ENCODE data around the gene OTOR. TPM values are rescaled to one million over a fixed set of nuclear protein-coding genes. Genes with fewer than 3 reads are reported as not detected.
A peak's percentile ranks its signal among the peaks of the same experiment; 100 is the strongest.

Gene OTOR
- not detected in 2 replicates for total RNA-seq
- not detected for polyA plus RNA-seq (2012)

GRCh38 chr20:16748308-16748900 is at the start of gene OTOR:
Gene OTOR, plus strand, starts transcription at chr20:16748358. Its CDS starts 44 bp downstream, at chr20:16748402.
- no peak for DNase-seq (ENCODE audit: low read depth)

- peak; percentile 36 for DNase-seq (ENCODE audit: low read depth)
These were observed 48.9 kb upstream of the OTOR start for GRCh38 chr20:16699293-16699692.

GRCh38 chr20:16701296-16701695 is 46.9 kb upstream of the OTOR start:
- peak; percentile 15 for DNase-seq (ENCODE audit: low read depth)

GRCh38 chr20:16703570-16703969 is 44.6 kb upstream of the OTOR start:
- no peak for DNase-seq (ENCODE audit: low read depth)

- DNase-seq (ENCODE audit: low read depth) = no peak
These were observed 40.5 kb upstream of the OTOR start for GRCh38 chr20:16707674-16708073.

- no peak for DNase-seq (ENCODE audit: low read depth)
These were observed 39.6 kb upstream of the OTOR start for GRCh38 chr20:16708602-16709001.

GRCh38 chr20:16709017-16709416 is 39.1 kb upstream of the OTOR start:
- no peak for DNase-seq (ENCODE audit: low read depth)

- DNase-seq (ENCODE audit: low read depth) = no peak
These were observed 37.4 kb upstream of the OTOR start for GRCh38 chr20:16710781-16711180.

GRCh38 chr20:16711661-16712258 is 36.4 kb upstream of the OTOR start:
- DNase-seq (ENCODE audit: low read depth) = no peak

GRCh38 chr20:16712511-16712947 is 35.6 kb upstream of the OTOR start:
- DNase-seq (ENCODE audit: low read depth) = no peak

GRCh38 chr20:16713066-16713465 is 35.1 kb upstream of the OTOR start:
- DNase-seq (ENCODE audit: low read depth) = peak; percentile 36

GRCh38 chr20:16714242-16714641 is 33.9 kb upstream of the OTOR start:
- peak; percentile 55 for DNase-seq (ENCODE audit: low read depth)

GRCh38 chr20:16714751-16715150 is 33.4 kb upstream of the OTOR start:
- peak; percentile 77 for DNase-seq (ENCODE audit: low read depth)

- no peak for DNase-seq (ENCODE audit: low read depth)
These were observed 28.7 kb upstream of the OTOR start for GRCh38 chr20:16719421-16719820.

- DNase-seq (ENCODE audit: low read depth) = no peak
These were observed 19.1 kb upstream of the OTOR start for GRCh38 chr20:16729080-16729479.

GRCh38 chr20:16729565-16730460 is 18.3 kb upstream of the OTOR start, which contains the start of gene SNRPB2:
Gene SNRPB2, plus strand, starts transcription at chr20:16730026. Its CDS starts 1,677 bp downstream, at chr20:16731703.
- DNase-seq (ENCODE audit: low read depth) = peak; percentile 97

GRCh38 chr20:16732506-16733152 is 15.5 kb upstream of the OTOR start:
- DNase-seq (ENCODE audit: low read depth) = no peak

GRCh38 chr20:16740365-16741072 is 7.6 kb upstream of the OTOR start:
- no peak for DNase-seq (ENCODE audit: low read depth)

GRCh38 chr20:16744178-16744807 is 3.9 kb upstream of the OTOR start:
- DNase-seq (ENCODE audit: low read depth) = no peak

- DNase-seq (ENCODE audit: low read depth) = no peak
These were observed 3.0 kb upstream of the OTOR start for GRCh38 chr20:16745204-16745603.
